Glutamatergic neuron (in vitro differentiated cells): Measurements from ENCODE around the gene MTA1. TPM values are rescaled to one million over a fixed set of nuclear protein-coding genes. Genes with fewer than 3 reads are reported as not detected.

ENCODE experiments used
- DNase-seq: peaks from one replicate; pipeline ENCODE4 v3.0.0; 2022
- H3K27ac Mint-ChIP-seq: one replicate; pipeline ENCODE4 v1.8.0; 2020; ENCODE audit warnings: mild to moderate bottlenecking, mixed read lengths, inconsistent platforms; ENCODE audit not compliant: unreplicated experiment
- H3K27me3 Mint-ChIP-seq: one replicate; pipeline ENCODE4 v1.8.0; 2020; ENCODE audit warnings: mild to moderate bottlenecking, moderate library complexity, mixed read lengths, inconsistent platforms; ENCODE audit not compliant: unreplicated experiment
- H3K36me3 Mint-ChIP-seq: one replicate; pipeline ENCODE4 v1.8.0; 2020; ENCODE audit warnings: mild to moderate bottlenecking, mixed read lengths, inconsistent platforms; ENCODE audit not compliant: unreplicated experiment
- H3K4me1 Mint-ChIP-seq: one replicate; pipeline ENCODE4 v1.8.0; 2020; ENCODE audit warnings: mild to moderate bottlenecking, low read depth, mixed read lengths, inconsistent platforms; ENCODE audit not compliant: unreplicated experiment
- H3K4me3 Mint-ChIP-seq: one replicate; pipeline ENCODE4 v1.8.0; 2020; ENCODE audit warnings: mild to moderate bottlenecking, mixed read lengths, inconsistent platforms; ENCODE audit not compliant: unreplicated experiment
- H3K9me3 Mint-ChIP-seq: one replicate; pipeline ENCODE4 v1.8.0; 2020; ENCODE audit warnings: mild to moderate bottlenecking, moderate library complexity, mixed read lengths, inconsistent platforms; ENCODE audit not compliant: unreplicated experiment
- CTCF ChIP-seq: fragments of 200-600 bp; sonication (generic); IDR thresholded peaks from one replicate; pipeline ENCODE4 v1.5.0; 2021; ENCODE audit not compliant: partially characterized antibody, unreplicated experiment
- total RNA-seq: library from RNA; stranded (reverse); fragmentation: NEBNext Ultra II Directional; extraction: Animal tissue kit (Norgen Biotek cat#: 25700); gene quantifications from one replicate; pipeline ENCODE4 v1.2.1, GENCODE V29; 2021; ENCODE audit not compliant: unreplicated experiment

The MTA1 gene
- total RNA-seq, 1 donor from 2014 or later = 261 TPM

- DNase-seq = no peak
- no peak for TF ChIP-seq CTCF
- peaks cover 12% of the 10 kb centered on the region for H3K9me3 Mint-ChIP-seq
- H3K4me1 Mint-ChIP-seq = peaks cover 23% of the 10 kb centered on the region
- peaks cover 9% of the 10 kb centered on the region for H3K27me3 Mint-ChIP-seq
- no peaks in the 10 kb centered on the region for H3K36me3 Mint-ChIP-seq
- no peak overlapping the region for H3K4me3 Mint-ChIP-seq
- peak overlapping the region; percentile 39 for H3K27ac Mint-ChIP-seq
Measured at GRCh38 chr14:105387530-105387922, 32.1 kb upstream of the MTA1 start.

GRCh38 chr14:105388110-105388951 lies 31.3 kb upstream of the MTA1 start:
- H3K4me3 Mint-ChIP-seq = peak overlapping the region; percentile 46
- H3K27ac Mint-ChIP-seq = peak overlapping the region; percentile 39
- H3K27me3 Mint-ChIP-seq = peaks cover 12% of the 10 kb centered on the region
- H3K36me3 Mint-ChIP-seq = no peaks in the 10 kb centered on the region
- DNase-seq = no peak
- TF ChIP-seq CTCF = no peak
- peaks cover 24% of the 10 kb centered on the region for H3K4me1 Mint-ChIP-seq
- H3K9me3 Mint-ChIP-seq = peaks cover 15% of the 10 kb centered on the region

- Mint-ChIP-seq H3K9me3 (peaks cover 15% of the 10 kb centered on the region), H3K4me1 (peaks cover 24% of the 10 kb centered on the region), H3K36me3 (no peaks in the 10 kb centered on the region), H3K4me3 (no peak overlapping the region), H3K27ac (no peak overlapping the region), H3K27me3 (peaks cover 12% of the 10 kb centered on the region)
- TF ChIP-seq CTCF = no peak
- DNase-seq = no peak
Measured at GRCh38 chr14:105388976-105389375, 30.7 kb upstream of the MTA1 start.

- Mint-ChIP-seq H3K36me3 (no peaks in the 10 kb centered on the region), H3K27me3 (peaks cover 12% of the 10 kb centered on the region), H3K27ac (no peak overlapping the region), H3K4me1 (peaks cover 26% of the 10 kb centered on the region), H3K4me3 (no peak overlapping the region), H3K9me3 (peaks cover 15% of the 10 kb centered on the region)
- TF ChIP-seq CTCF = no peak
- DNase-seq = no peak
Measured at GRCh38 chr14:105389534-105389933, 30.1 kb upstream of the MTA1 start.

GRCh38 chr14:105389976-105390848 lies 29.4 kb upstream of the MTA1 start:
- H3K36me3 Mint-ChIP-seq = no peaks in the 10 kb centered on the region
- H3K4me3 Mint-ChIP-seq = no peak overlapping the region
- peak overlapping the region; percentile 33 for H3K27ac Mint-ChIP-seq
- no peak for TF ChIP-seq CTCF
- DNase-seq = no peak
- peaks cover 12% of the 10 kb centered on the region for H3K27me3 Mint-ChIP-seq
- H3K4me1 Mint-ChIP-seq = peaks cover 28% of the 10 kb centered on the region
- peaks cover 15% of the 10 kb centered on the region for H3K9me3 Mint-ChIP-seq
